ENCODE data around the gene LHX4.

The LHX4 gene

DNA sequence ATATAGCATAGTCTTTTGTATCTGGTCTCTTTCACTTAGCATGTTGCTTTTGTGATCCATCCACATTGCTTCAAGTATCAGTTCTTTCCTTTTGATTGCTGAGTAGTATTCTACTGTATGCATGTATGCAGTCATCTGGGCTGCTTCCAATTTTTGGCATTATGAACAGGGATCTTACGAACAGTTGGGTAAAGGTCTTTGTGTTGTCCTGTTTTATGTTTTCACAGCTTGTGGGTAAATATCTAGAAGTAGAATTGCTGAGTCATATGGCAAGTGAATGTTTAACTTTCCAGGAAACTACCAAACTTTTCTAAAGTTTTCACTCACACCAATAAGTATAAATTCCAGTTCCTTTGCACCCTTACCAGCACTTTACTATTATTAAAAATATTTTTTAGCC, 60.9 kb downstream of the LHX4 start:
- Mint-ChIP-seq H3K4me3 (no peak overlapping the region), H3K4me1 (no peaks in the 10 kb centered on the region), H3K27ac (no peak overlapping the region), H3K36me3 (peaks cover 44% of the 10 kb centered on the region), H3K27me3 (no peaks in the 10 kb centered on the region), H3K9me3 (peaks cover 3% of the 10 kb centered on the region)
- ATAC-seq = no peak

- Mint-ChIP-seq H3K36me3 (peaks cover 45% of the 10 kb centered on the region), H3K27ac (no peak overlapping the region), H3K4me1 (no peaks in the 10 kb centered on the region), H3K9me3 (peaks cover 3% of the 10 kb centered on the region), H3K4me3 (no peak overlapping the region), H3K27me3 (no peaks in the 10 kb centered on the region)
- ATAC-seq = no peak
Observed at GRCh38 chr1:180294711-180295110, 64.6 kb downstream of the LHX4 start.

GRCh38 chr1:180295999-180296398, 65.9 kb downstream of the LHX4 start:
- no peak overlapping the region for H3K27ac Mint-ChIP-seq
- peaks cover 45% of the 10 kb centered on the region for H3K36me3 Mint-ChIP-seq
- peaks cover 3% of the 10 kb centered on the region for H3K9me3 Mint-ChIP-seq
- no peak for ATAC-seq
- H3K4me1 Mint-ChIP-seq = no peaks in the 10 kb centered on the region
- no peak overlapping the region for H3K4me3 Mint-ChIP-seq
- H3K27me3 Mint-ChIP-seq = no peaks in the 10 kb centered on the region

- Mint-ChIP-seq H3K4me1 (no peaks in the 10 kb centered on the region), H3K27me3 (no peaks in the 10 kb centered on the region), H3K9me3 (no peaks in the 10 kb centered on the region), H3K27ac (no peak overlapping the region), H3K4me3 (no peak overlapping the region), H3K36me3 (peaks cover 28% of the 10 kb centered on the region)
- no peak for ATAC-seq
Observed at GRCh38 chr1:180299479-180300221, 69.6 kb downstream of the LHX4 start.

GRCh38 chr1:180301135-180301742, 71.2 kb downstream of the LHX4 start:
- H3K4me1 Mint-ChIP-seq = no peaks in the 10 kb centered on the region
- H3K27ac Mint-ChIP-seq = no peak overlapping the region
- no peak overlapping the region for H3K4me3 Mint-ChIP-seq
- no peak for ATAC-seq
- H3K9me3 Mint-ChIP-seq = peaks cover under 1% of the 10 kb centered on the region
- H3K36me3 Mint-ChIP-seq = peaks cover 24% of the 10 kb centered on the region
- H3K27me3 Mint-ChIP-seq = no peaks in the 10 kb centered on the region

DNA sequence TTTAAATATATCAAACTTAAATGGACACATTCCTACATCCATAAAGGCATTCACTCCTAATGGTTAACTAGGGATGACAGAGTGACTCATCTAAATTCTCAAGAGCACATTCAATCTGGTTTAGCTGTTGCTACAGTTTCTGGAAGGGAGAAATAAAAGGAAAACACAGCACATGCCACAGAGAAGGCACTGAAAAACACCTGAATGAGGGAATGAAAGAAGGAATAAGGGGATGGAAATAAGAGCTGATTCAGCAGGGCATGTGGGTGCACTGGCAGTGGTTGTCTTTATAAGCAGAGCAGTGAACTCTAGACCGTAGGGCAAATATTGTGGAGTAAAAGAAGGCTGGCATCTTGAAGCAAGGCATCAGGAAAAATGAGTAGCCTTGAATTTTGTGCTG, 79.3 kb downstream of the LHX4 start:
- Mint-ChIP-seq H3K27ac (no peak overlapping the region), H3K9me3 (peaks cover 9% of the 10 kb centered on the region), H3K4me1 (no peaks in the 10 kb centered on the region), H3K27me3 (no peaks in the 10 kb centered on the region), H3K4me3 (no peak overlapping the region), H3K36me3 (peaks cover 52% of the 10 kb centered on the region)
- ATAC-seq = no peak

GRCh38 chr1:180310095-180310494, 80.0 kb downstream of the LHX4 start:
- no peaks in the 10 kb centered on the region for H3K27me3 Mint-ChIP-seq
- no peak overlapping the region for H3K4me3 Mint-ChIP-seq
- peaks cover 50% of the 10 kb centered on the region for H3K36me3 Mint-ChIP-seq
- H3K9me3 Mint-ChIP-seq = peaks cover 9% of the 10 kb centered on the region
- H3K4me1 Mint-ChIP-seq = no peaks in the 10 kb centered on the region
- no peak overlapping the region for H3K27ac Mint-ChIP-seq
- ATAC-seq = no peak

GRCh38 chr1:180311011-180311730, 81.1 kb downstream of the LHX4 start:
- no peak for ATAC-seq

DNA sequence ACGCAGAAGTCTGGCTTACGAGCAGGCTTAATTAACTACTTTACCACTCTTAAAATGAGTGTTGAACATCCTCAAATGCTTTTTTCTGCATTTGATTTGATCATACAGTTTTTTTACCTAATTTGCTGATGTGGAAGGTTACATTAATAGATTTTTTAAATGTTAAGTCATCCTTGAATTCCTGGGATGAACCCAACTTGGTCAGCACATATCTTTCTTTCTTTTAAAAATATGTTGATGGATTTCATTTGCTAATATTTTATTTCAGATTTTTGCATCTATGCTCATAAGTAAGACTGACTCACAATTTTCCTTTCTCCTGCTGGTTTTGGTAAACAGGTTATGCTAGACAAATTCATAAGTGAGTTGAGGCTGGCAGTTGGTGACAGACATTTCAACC, 82.9 kb downstream of the LHX4 start:
- Mint-ChIP-seq H3K27me3 (no peaks in the 10 kb centered on the region), H3K36me3 (peaks cover 30% of the 10 kb centered on the region)

More at GRCh38 chr1:180311011-180311730, 81.1 kb downstream of the LHX4 start:
- Mint-ChIP-seq H3K9me3 (peaks cover 9% of the 10 kb centered on the region), H3K27ac (no peak overlapping the region), H3K4me1 (no peaks in the 10 kb centered on the region), H3K27me3 (no peaks in the 10 kb centered on the region), H3K4me3 (no peak overlapping the region), H3K36me3 (peaks cover 44% of the 10 kb centered on the region)

DNA sequence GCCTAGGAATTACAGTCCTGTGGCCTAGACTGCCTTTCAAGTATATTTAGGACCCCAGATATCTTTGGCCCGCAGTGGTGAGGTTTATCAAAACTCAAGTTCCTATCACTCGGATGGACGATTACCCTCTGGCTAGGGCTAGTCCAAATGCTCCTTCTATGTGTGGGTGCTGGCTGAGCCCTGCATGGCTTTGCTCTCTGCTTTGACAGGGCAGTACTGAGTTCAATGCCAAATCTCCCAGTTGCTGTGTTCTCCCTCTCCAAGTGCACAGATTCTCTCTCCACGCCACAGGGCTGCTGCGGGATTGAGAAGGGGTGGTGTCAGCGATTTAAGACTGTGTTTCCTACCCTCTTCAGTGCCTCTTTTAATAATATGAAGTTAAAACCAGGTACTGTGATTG, 97.0 kb downstream of the LHX4 start:
- Mint-ChIP-seq H3K4me1 (no peaks in the 10 kb centered on the region), H3K9me3 (peaks cover 12% of the 10 kb centered on the region), H3K27me3 (no peaks in the 10 kb centered on the region), H3K36me3 (peaks cover 49% of the 10 kb centered on the region), H3K4me3 (no peak overlapping the region), H3K27ac (no peak overlapping the region)
- ATAC-seq = no peak

More for the DNA sequence above, 82.9 kb downstream of the LHX4 start:
- no peak for ATAC-seq
- no peak overlapping the region for H3K4me3 Mint-ChIP-seq
- no peaks in the 10 kb centered on the region for H3K4me1 Mint-ChIP-seq
- no peak overlapping the region for H3K27ac Mint-ChIP-seq
- H3K9me3 Mint-ChIP-seq = peaks cover 2% of the 10 kb centered on the region
